ENCODE data around the gene LCA5L. TPM values are rescaled to one million over a fixed set of nuclear protein-coding genes. Genes with fewer than 3 reads are reported as not detected.

LCA5L gene
- total and polyA plus RNA-seq, 2 donors (not counting 1 experiment from before 2014, with no cell fraction given): 0.62 TPM; not detected in 1

DNA sequence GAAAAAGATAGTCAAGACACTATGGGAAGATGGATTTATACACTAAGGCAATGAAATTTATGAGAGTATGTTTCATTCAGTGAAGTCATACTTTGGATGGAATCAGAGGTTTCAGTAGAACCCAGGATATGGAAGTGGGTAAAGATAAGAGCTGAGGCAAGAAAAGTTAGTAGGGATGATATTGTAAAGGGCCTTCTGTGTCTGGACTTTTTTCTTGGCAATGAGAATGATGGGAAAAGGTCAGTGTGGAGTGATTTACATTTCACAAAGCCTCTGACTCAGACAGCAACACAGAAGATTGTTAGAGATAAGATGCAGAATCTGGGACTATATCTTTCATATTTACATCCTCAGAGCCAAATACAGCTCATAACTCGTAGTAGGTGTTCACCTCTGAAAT is 38.3 kb upstream of the LCA5L start:
- Histone ChIP-seq H3K27ac (ENCODE audit: low read length in 2 of 2) (no peak overlapping the region), H3K36me3 (replicated peaks in 1 of 2; ENCODE audit: control extremely low read depth in 1 of 2, control insufficient read depth in 1 of 2, extremely low read depth in 1 of 2, insufficient read depth in 2 of 2, low read length in 1 of 2) (no peaks in the 10 kb centered on the region), H3K27me3 (replicated peaks in 1 of 4; ENCODE audit: control extremely low read depth in 1 of 4, control insufficient read depth in 3 of 4, insufficient read depth in 4 of 4, low read length in 3 of 4) (no peaks in the 10 kb centered on the region), H3K9ac (ENCODE audit: low read length) (no peak overlapping the region), H3K4me1 (ENCODE audit: control insufficient read depth in 2 of 2, insufficient read depth in 2 of 2, low read length in 2 of 2) (no peaks in the 10 kb centered on the region), H3K4me3 (ENCODE audit: control extremely low read depth in 1 of 5, extremely low read depth in 1 of 5, insufficient read depth in 1 of 5, low read depth in 2 of 5, low read length in 4 of 5) (no peak overlapping the region), H3K9me3 (ENCODE audit: control extremely low read depth in 1 of 3, control insufficient read depth in 2 of 3, insufficient read depth in 1 of 3, low read length in 2 of 3) (no peaks in the 10 kb centered on the region), H3K4me2 (replicated peaks; ENCODE audit: low read depth, low read length, poor library complexity, severe bottlenecking) (no peak overlapping the region), H3K79me2 (ENCODE audit: control insufficient read depth, insufficient read depth, low read length) (no peaks in the 10 kb centered on the region), H4K20me1 (ENCODE audit: control insufficient read depth, insufficient read depth, low read length, poor library complexity, severe bottlenecking) (no peaks in the 10 kb centered on the region), H2AFZ (ENCODE audit: insufficient read depth, low read depth, low read length, poor library complexity, severe bottlenecking) (no peak overlapping the region)
- POLR2A ChIA-PET: no interaction called here
- no peaks in the 10 kb centered on the region for H3K9me3 Mint-ChIP-seq (ENCODE audit: insufficient read depth)
- DNase-seq (no peak), ATAC-seq (ENCODE audit: low read depth) (no peak)
- CTCF ChIA-PET: no interaction called here
- no peak overlapping the region for H3K4me3 Mint-ChIP-seq
- no peak overlapping the region for H3K27ac Mint-ChIP-seq
- intact Hi-C loops (cut with micrococcal nuclease): no loop called here
- TF ChIP-seq CTCF (IDR thresholded peaks at IDR 0.05) (no peak), EZH2 (IDR thresholded peaks at IDR 0.05; ENCODE audit: borderline replicate concordance, insufficient read depth, low read depth, low read length, poor library complexity, severe bottlenecking) (no peak)
- WGBS (ENCODE audit: insufficient coverage): no CpG with 5 or more reads among the region's 1 CpG
- peaks cover 6% of the 10 kb centered on the region for H3K27me3 Mint-ChIP-seq
- no peaks in the 10 kb centered on the region for H3K4me1 Mint-ChIP-seq

DNA sequence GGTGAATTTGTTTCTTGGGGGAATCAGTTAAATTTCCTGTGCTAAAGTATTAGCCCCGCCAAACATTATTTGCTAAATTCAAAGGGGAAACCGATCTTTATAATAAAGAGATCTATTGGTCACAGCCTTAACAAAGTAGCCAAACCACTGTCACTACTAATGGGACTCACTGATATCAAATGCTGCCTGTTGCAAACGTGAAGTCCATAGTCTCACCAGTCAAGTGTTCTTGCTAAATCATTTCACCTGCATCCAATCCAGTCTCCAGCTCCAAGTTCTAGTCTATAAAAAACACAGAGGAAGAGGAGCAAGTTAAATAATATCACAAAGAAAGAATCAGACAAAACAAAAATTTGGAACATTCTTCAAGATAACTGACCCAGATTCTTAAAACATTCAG is 36.3 kb upstream of the LCA5L start:
- WGBS (ENCODE audit: insufficient coverage): no CpG with 5 or more reads among the region's 3 CpGs
- no peaks in the 10 kb centered on the region for H3K9me3 ChIP-seq (ENCODE audit: control extremely low read depth in 1 of 3, control insufficient read depth in 2 of 3, insufficient read depth in 1 of 3, low read length in 2 of 3)
- no peak overlapping the region for H2AFZ ChIP-seq (ENCODE audit: insufficient read depth, low read depth, low read length, poor library complexity, severe bottlenecking)
- H3K4me1 ChIP-seq (ENCODE audit: control insufficient read depth in 2 of 2, insufficient read depth in 2 of 2, low read length in 2 of 2): no peaks in the 10 kb centered on the region
- intact Hi-C loops (cut with micrococcal nuclease): no loop called here
- Mint-ChIP-seq H3K4me1 (no peaks in the 10 kb centered on the region), H3K9me3 (ENCODE audit: insufficient read depth) (no peaks in the 10 kb centered on the region), H3K4me3 (no peak overlapping the region), H3K27ac (no peak overlapping the region), H3K27me3 (peaks cover 6% of the 10 kb centered on the region)
- no peak for TF ChIP-seq CTCF (IDR thresholded peaks at IDR 0.05)
- TF ChIP-seq EZH2 (IDR thresholded peaks at IDR 0.05; ENCODE audit: borderline replicate concordance, insufficient read depth, low read depth, low read length, poor library complexity, severe bottlenecking): no peak
- ChIA-PET CTCF (no interaction called here), POLR2A (no interaction called here)
- H4K20me1 ChIP-seq (ENCODE audit: control insufficient read depth, insufficient read depth, low read length, poor library complexity, severe bottlenecking): no peaks in the 10 kb centered on the region
- DNase-seq: no peak
- no peak overlapping the region for H3K9ac ChIP-seq (ENCODE audit: low read length)
- no peak overlapping the region for H3K27ac ChIP-seq (ENCODE audit: low read length in 2 of 2)
- no peak overlapping the region for H3K4me2 ChIP-seq (replicated peaks; ENCODE audit: low read depth, low read length, poor library complexity, severe bottlenecking)
- H3K4me3 ChIP-seq (ENCODE audit: control extremely low read depth in 1 of 5, extremely low read depth in 1 of 5, insufficient read depth in 1 of 5, low read depth in 2 of 5, low read length in 4 of 5): no peak overlapping the region
- no peaks in the 10 kb centered on the region for H3K79me2 ChIP-seq (ENCODE audit: control insufficient read depth, insufficient read depth, low read length)
- no peaks in the 10 kb centered on the region for H3K27me3 ChIP-seq (replicated peaks in 1 of 4; ENCODE audit: control extremely low read depth in 1 of 4, control insufficient read depth in 3 of 4, insufficient read depth in 4 of 4, low read length in 3 of 4)
- H3K36me3 ChIP-seq (replicated peaks in 1 of 2; ENCODE audit: control extremely low read depth in 1 of 2, control insufficient read depth in 1 of 2, extremely low read depth in 1 of 2, insufficient read depth in 2 of 2, low read length in 1 of 2): no peaks in the 10 kb centered on the region
- no peak for ATAC-seq (ENCODE audit: low read depth)

All from B cell (primary cell).